Fibroblast of peridontal ligament (primary cell): ENCODE results near the gene CCR1.

ENCODE experiments used
- DNase-seq: peaks from one replicate; pipeline ENCODE4 v3.0.0-alpha.2; 2010; ENCODE audit errors: extremely low read depth

Gene CCR1

GRCh38 chr3:46212101-46212500, 4.0 kb upstream of the CCR1 start:
- DNase-seq = no peak

GRCh38 chr3:46209746-46210470, 1.8 kb upstream of the CCR1 start:
- DNase-seq = peak; percentile 65

GRCh38 chr3:46209053-46209452, 940 bp upstream of the CCR1 start:
- no peak for DNase-seq

GRCh38 chr3:46207514-46207913, 599 bp downstream of the CCR1 start:
- peak; percentile 14 for DNase-seq

- no peak for DNase-seq
These were observed 1.7 kb downstream of the CCR1 start for GRCh38 chr3:46206282-46207015.

- DNase-seq = no peak
These were observed 2.7 kb downstream of the CCR1 start for GRCh38 chr3:46205286-46205960.

GRCh38 chr3:46203681-46204080, 4.4 kb downstream of the CCR1 start:
- DNase-seq = no peak

- DNase-seq = no peak
These were observed 5.6 kb downstream of the CCR1 start for GRCh38 chr3:46202535-46202934.

- peak; percentile 47 for DNase-seq
These were observed 7.3 kb downstream of the CCR1 start for GRCh38 chr3:46200790-46201189.

- DNase-seq = no peak
These were observed 7.9 kb downstream of the CCR1 start for GRCh38 chr3:46200211-46200610.

GRCh38 chr3:46196261-46196957, 11.7 kb downstream of the CCR1 start:
- DNase-seq = peak; percentile 13

- no peak for DNase-seq
These were observed 13.1 kb downstream of the CCR1 start for GRCh38 chr3:46194868-46195553.

GRCh38 chr3:46193436-46193835, 14.7 kb downstream of the CCR1 start:
- peak; percentile 54 for DNase-seq

GRCh38 chr3:46192939-46193338, 15.2 kb downstream of the CCR1 start:
- DNase-seq = no peak

GRCh38 chr3:46191730-46192129, 16.4 kb downstream of the CCR1 start:
- DNase-seq = no peak

GRCh38 chr3:46188708-46189107, 19.4 kb downstream of the CCR1 start:
- no peak for DNase-seq

GRCh38 chr3:46187876-46188275, 20.2 kb downstream of the CCR1 start:
- DNase-seq = peak; percentile 17

GRCh38 chr3:46187341-46187700, 20.8 kb downstream of the CCR1 start:
- no peak for DNase-seq

- DNase-seq = no peak
These were observed 21.4 kb downstream of the CCR1 start for GRCh38 chr3:46186471-46187340.

- DNase-seq = peak; percentile 83
These were observed 23.6 kb downstream of the CCR1 start for GRCh38 chr3:46184469-46184868.

- no peak for DNase-seq
These were observed 24.8 kb downstream of the CCR1 start for GRCh38 chr3:46183330-46183729.
